Measurements from ENCODE around the gene POLR3C. TPM values are rescaled to one million over a fixed set of nuclear protein-coding genes. Genes with fewer than 3 reads are reported as not detected.
"Not testable (repeated sequence)": the region's sequence is repeated elsewhere in the genome, so short reads cannot be mapped to it uniquely, and the experiment has no call there.

The POLR3C gene, protein sequence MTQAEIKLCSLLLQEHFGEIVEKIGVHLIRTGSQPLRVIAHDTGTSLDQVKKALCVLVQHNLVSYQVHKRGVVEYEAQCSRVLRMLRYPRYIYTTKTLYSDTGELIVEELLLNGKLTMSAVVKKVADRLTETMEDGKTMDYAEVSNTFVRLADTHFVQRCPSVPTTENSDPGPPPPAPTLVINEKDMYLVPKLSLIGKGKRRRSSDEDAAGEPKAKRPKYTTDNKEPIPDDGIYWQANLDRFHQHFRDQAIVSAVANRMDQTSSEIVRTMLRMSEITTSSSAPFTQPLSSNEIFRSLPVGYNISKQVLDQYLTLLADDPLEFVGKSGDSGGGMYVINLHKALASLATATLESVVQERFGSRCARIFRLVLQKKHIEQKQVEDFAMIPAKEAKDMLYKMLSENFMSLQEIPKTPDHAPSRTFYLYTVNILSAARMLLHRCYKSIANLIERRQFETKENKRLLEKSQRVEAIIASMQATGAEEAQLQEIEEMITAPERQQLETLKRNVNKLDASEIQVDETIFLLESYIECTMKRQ
- total RNA-seq = 11.4 TPM
- long read RNA-seq, transcript POLR3C-201 (15 exons, 1,851 nt) = major isoform, 9 of 12 reads
- long read RNA-seq, partial matches to known transcripts = 0 of 12 reads
- long read RNA-seq, other reads (novel, unspliced or antisense) = 3 of 12 reads

DNA sequence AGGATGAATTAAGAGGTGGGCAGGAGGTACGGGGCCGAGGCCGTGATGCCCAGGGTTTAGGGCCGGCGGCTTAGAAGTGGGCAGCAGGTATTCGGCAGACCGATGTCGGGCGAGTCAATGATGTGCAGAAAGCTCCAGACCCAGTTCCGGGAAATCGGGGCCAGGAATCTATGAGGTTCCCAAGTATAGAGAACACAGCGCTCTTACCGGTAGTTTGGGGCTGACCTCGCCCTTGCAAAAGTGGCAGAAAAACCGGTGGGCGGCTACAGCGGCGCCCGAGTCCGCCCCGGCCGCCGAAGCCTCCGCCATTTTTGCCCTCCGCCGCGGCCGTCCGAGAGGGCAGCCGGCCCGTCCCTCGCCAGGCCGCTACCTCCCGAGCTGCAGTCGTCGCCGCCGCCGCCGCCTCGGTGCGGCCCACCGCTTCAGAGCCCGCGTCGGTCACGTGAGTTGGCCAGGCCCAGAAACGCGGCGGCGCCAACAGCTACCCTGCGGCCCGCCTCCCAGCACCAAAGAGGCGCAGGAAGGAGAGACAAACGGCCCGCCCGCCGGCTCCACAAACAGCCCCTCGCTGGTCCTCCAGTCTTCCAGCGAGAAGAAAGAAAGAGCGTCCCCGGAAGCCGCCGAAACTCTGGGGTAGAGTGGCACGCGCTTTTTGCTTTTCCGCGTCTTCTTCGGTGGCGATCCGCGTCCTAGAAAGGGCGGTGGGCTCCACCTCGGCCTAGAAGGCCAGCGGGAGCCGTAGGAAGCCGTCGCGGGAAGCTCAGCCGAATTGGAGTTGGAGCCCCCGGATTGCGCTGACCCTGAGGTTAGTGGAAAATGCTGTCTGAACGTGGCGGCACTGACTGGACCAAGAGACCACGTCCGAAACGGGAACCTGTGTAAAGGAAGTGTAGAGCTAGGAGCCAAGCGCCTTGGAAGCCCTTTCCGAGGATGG, at the start of gene POLR3C, which contains the start of gene RNF115:
POLR3C (plus strand) TSS at position 636 of the 934 bp plus-strand sequence. CDS start 1,577 bp downstream, outside the sequence.
RNF115 (minus strand) TSS at position 531 of the 934 bp plus-strand sequence; CDS start at position 309, 222 bp downstream.
- intact Hi-C loops (cut with DNase I) = loop anchor here (5.0 to 10.0 kb wide), 2 partner anchors 42 to 79 kb away; no protein-coding TSS in a partner anchor
- DNase-seq (ENCODE audit: missing footprints) (peak; percentile 97), ATAC-seq (peak; percentile 97)

DNA sequence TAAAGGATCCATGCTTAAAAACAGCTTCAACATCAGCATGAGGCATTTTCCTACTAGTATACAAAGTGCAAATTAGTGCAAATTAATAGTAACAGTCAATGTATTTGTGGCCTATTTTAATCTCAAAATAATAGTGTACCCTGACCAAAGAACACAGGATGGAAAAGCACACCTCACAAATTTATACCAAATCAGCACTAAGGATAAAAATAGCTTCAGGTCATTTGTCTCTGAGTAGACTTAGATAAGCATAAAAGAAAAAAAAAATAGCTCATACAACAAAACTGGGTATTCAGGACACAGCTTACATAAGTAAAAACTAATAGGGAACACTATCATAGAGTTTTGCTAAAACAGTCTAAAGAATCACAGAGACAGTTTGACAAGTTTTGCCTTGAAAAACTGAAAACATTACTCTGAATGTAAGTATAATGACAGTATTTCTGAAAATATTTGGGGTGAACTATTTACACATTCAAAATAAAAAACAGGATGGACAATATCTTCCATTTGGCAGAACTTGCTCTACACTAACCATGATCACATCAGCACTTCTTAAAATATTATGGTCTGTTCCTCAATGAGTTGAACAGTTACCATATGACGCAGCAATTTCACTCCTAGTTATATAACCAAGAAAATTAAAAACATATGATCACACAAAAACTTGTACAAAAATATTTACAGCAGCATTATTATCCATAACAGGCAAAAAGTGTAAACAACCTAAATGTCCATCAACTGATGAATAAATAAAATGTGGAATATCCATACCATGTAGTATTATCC, 46.4 kb upstream of the POLR3C start:
- intact Hi-C loops (cut with DNase I) = no loop called here
- DNase-seq (ENCODE audit: missing footprints) (no peak), ATAC-seq (peak; percentile 44)

GRCh38 chr1:145778146-145778540, 45.9 kb upstream of the POLR3C start:
- ATAC-seq = no peak
- no peak for DNase-seq (ENCODE audit: missing footprints)
- intact Hi-C loops (cut with DNase I) = no loop called here

GRCh38 chr1:145782272-145783099, 41.5 kb upstream of the POLR3C start:
- DNase-seq (ENCODE audit: missing footprints) = no peak
- intact Hi-C loops (cut with DNase I) = loop anchor here (5.0 kb wide), 1 partner anchor 40 kb away; the partner anchor contains the start of genes POLR3C and RNF115
- ATAC-seq = no peak

GRCh38 chr1:145784409-145784808, 39.6 kb upstream of the POLR3C start:
- intact Hi-C loops (cut with DNase I) = loop anchor here (5.0 kb wide), 1 partner anchor 38 kb away; the partner anchor contains the start of genes POLR3C and RNF115
- ATAC-seq (no peak), DNase-seq (ENCODE audit: missing footprints) (no peak)

GRCh38 chr1:145785547-145785946, 38.5 kb upstream of the POLR3C start:
- no peak for DNase-seq (ENCODE audit: missing footprints)
- intact Hi-C loops (cut with DNase I) = no loop called here
- no peak for ATAC-seq

DNA sequence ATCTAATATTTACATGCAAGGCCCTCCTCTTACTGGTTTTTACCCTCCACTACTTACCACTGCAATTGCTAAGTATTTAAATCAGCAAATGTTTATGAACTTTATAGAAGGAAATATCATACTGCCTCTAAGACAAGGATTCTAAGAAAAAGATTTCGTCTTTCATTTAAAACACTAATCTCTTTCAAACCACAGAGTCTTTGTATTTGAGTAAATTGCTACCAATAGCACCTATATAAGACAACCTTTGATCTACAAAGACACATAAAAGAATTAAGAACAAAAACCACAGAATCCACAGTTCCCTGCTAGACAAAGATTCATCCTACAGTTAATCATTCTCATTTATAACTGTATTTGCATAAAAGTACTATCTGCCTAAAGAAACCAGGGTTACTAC, 37.7 kb upstream of the POLR3C start:
- no peak for DNase-seq (ENCODE audit: missing footprints)
- intact Hi-C loops (cut with DNase I) = no loop called here
- no peak for ATAC-seq

DNA sequence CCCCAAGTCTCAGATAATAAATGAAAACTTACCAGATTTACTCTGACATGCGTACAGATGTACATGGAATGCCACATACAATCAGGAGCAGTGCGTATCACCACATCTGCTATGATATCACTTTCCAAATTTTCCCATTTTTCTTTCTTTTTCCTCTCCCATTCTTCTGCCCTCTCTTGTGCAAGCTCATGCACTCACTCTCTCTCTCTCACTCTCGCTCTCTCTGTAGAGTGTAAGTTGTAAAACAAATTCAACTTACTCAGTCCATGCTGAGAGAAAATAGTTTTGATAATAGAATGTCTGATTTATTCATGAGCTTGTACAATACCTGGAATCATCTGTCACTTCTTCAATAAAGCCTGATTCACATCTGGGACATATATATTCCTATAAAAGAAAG, 35.4 kb upstream of the POLR3C start:
- intact Hi-C loops (cut with DNase I) = no loop called here
- ATAC-seq (no peak), DNase-seq (ENCODE audit: missing footprints) (no peak)

GRCh38 chr1:145791860-145792259, 32.1 kb upstream of the POLR3C start:
- DNase-seq (ENCODE audit: missing footprints); ATAC-seq; intact Hi-C loops (cut with DNase I): not testable (repeated sequence)

DNA sequence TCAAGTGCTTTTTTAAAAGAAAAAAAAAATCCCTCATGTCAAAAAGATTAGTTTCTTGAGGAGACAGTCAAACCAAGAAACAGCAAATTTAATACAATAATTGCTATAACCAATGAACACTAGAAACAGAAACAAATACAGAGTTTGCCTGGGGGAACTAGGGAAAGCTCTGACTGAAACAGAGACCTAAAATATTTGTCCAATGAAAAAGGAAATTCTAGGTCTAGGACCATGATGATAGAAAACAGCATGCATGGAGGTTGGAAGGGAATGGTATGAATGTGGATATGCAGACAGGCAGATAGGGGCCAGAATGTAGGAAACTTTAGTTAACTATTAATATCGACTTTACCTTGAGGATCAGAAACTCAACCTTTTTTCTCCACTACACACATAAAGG, 31.5 kb upstream of the POLR3C start:
- DNase-seq (ENCODE audit: missing footprints) = no peak
- intact Hi-C loops (cut with DNase I) = no loop called here
- no peak for ATAC-seq

- ATAC-seq (no peak), DNase-seq (ENCODE audit: missing footprints) (no peak)
- intact Hi-C loops (cut with DNase I) = no loop called here
Observed at GRCh38 chr1:145795257-145795881, 28.6 kb upstream of the POLR3C start.

DNA sequence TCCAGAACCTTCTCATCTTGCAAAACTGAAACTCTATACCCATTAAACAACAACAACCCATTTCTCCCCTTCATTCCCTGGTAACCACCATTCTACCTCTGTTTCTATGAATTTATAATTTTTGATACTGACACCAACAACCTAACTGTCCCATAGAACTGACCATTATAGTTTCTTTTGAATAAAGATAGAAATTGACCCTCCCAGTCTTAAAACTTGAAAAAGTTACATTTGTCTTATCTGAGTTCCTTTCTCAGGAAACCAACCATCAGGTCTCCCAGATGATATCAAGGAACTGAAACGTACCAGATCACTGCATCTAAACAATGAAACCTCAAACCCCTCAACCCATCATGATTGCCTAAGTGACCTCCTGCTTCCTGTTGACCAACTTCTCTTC, 27.2 kb upstream of the POLR3C start:
- ATAC-seq (no peak), DNase-seq (ENCODE audit: missing footprints) (no peak)
- intact Hi-C loops (cut with DNase I) = no loop called here

GRCh38 chr1:145799806-145800205, 24.2 kb upstream of the POLR3C start:
- ATAC-seq (no peak), DNase-seq (ENCODE audit: missing footprints) (no peak)
- intact Hi-C loops (cut with DNase I) = no loop called here

- peak; percentile 24 for ATAC-seq
Observed at GRCh38 chr1:145804235-145805045, 19.6 kb upstream of the POLR3C start.

DNA sequence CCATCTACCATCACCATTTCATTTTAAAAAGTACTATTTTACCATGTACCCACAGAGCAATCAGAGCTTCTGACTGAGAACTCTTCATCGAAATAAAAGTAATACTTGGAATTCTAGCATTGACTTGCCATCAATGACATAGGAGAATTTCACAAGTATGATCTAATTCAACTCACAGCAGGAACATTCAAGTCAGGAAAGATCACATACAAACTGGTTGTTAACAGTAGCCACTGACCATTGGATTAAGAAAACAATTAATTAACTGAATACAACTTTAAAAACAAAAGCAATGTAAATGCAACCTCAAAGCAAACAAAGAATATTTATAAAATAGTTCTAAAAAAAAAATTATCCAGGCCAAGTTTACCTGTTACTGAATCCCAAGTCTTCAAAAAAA, 18.9 kb upstream of the POLR3C start:
- no peak for DNase-seq (ENCODE audit: missing footprints)
- intact Hi-C loops (cut with DNase I) = no loop called here
- no peak for ATAC-seq

More at GRCh38 chr1:145804235-145805045, 19.6 kb upstream of the POLR3C start:
- intact Hi-C loops (cut with DNase I) = no loop called here
- no peak for DNase-seq (ENCODE audit: missing footprints)

DNA sequence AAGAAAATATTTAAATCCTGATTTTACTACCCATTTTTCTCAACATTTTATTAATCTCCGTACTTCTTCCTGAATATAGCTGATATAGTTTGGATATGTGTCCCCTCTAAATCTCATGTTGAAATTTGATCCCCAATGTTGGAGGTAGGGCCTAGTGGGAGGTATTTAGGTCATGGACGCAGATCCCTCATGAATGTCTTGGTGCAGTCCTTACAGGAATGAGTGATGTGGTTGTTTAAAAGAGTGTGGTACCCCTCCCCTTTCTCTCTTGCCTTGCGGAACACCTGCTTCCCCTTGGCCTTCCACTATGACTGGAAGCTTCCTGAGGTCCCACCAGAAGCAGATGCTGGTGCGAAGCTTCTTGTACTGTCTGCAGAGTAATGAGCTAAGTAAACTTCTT, 17.6 kb upstream of the POLR3C start:
- intact Hi-C loops (cut with DNase I) = no loop called here
- ATAC-seq = no peak
- DNase-seq (ENCODE audit: missing footprints) = no peak

Data from Right ventricle myocardium inferior (tissue), 1 donor.